Left lung (tissue), 10 donors: ENCODE measurements around the gene MYO18B. TPM values are rescaled to one million over a fixed set of nuclear protein-coding genes. Genes with fewer than 3 reads are reported as not detected.

Experiments used
- ATAC-seq: fragments of 200-7000 bp; cut with Tn5 transposase; one replicate; pipeline ENCODE4 v1.9.1; 2020; ENCODE audit warnings: moderate library complexity
- DNase-seq, 4 donors: peaks; one replicate each; pipeline ENCODE4 v3.0.0-alpha.2; 2013 to 2020
- H3K27ac ChIP-seq, 2 donors: fragments of 200-600 bp; sonication (generic) in 1 of 2; one replicate each; pipeline versions ENCODE4 v1.5.0 to v1.8.0; 2020 to 2021
- H3K27me3 ChIP-seq, 2 donors: fragments of 200-600 bp; sonication (generic) in 1 of 2; one replicate each; pipeline versions ENCODE4 v1.5.0 to v1.8.0; 2020 to 2021
- H3K36me3 ChIP-seq, 2 donors: fragments of 200-600 bp; sonication (generic) in 1 of 2; one replicate each; pipeline versions ENCODE4 v1.5.0 to v1.8.0; 2020 to 2021
- H3K4me1 ChIP-seq, 2 donors: fragments of 200-600 bp; one replicate each; pipeline ENCODE4 v1.8.0; 2021
- H3K4me3 ChIP-seq, 2 donors: fragments of 200-600 bp; sonication (generic) in 1 of 2; one replicate each; pipeline versions ENCODE4 v1.5.0 to v1.8.0; 2020 to 2021; ENCODE audit warnings: mild to moderate bottlenecking in 1 of 2
- H3K9me3 ChIP-seq, 2 donors: fragments of 200-600 bp; sonication (generic) in 1 of 2; one replicate each; pipeline versions ENCODE4 v1.5.0 to v1.8.0; 2020 to 2021
- intact Hi-C, 2 donors: fragments of 100-400 bp; cut with DNase I; formaldehyde crosslinking; loops; one replicate each; pipeline versions ENCODE4 v1.11.2 to v1.14.2; 2022
- polyA plus RNA-seq, 6 donors: library from polyadenylated mRNA; unstranded; fragments of 120-200 nt; gene quantifications; one replicate each; pipeline ENCODE4 v1.2.1, GENCODE V29; 2013; ENCODE audit not compliant: insufficient read length in 6 of 6
- total RNA-seq, 2 donors: library from RNA; stranded (reverse); fragmentation: NEBNext Ultra II Directional; extraction: Animal tissue kit (Norgen Biotek cat#: 25700); gene quantifications; one replicate each; pipeline ENCODE4 v1.2.1, GENCODE V29; 2021
- TF ChIP-seq, protein P1 (sequence below), 2 donors: fragments of 200-600 bp; sonication (generic) in 1 of 2; IDR thresholded peaks; one replicate each; pipeline versions ENCODE4 v1.5.0 to v1.8.0; 2021; ENCODE audit warnings: antibody characterized with exemption in 2 of 2
- donor health status: DM: no; HTN: yes; CAD: no.
- donor health status: DM: no; HTN: no; CAD: no.

MYO18B gene
- total and polyA plus RNA-seq, 8 donors, result 0.06 to 0.37 (median 0.15) TPM

DNA sequence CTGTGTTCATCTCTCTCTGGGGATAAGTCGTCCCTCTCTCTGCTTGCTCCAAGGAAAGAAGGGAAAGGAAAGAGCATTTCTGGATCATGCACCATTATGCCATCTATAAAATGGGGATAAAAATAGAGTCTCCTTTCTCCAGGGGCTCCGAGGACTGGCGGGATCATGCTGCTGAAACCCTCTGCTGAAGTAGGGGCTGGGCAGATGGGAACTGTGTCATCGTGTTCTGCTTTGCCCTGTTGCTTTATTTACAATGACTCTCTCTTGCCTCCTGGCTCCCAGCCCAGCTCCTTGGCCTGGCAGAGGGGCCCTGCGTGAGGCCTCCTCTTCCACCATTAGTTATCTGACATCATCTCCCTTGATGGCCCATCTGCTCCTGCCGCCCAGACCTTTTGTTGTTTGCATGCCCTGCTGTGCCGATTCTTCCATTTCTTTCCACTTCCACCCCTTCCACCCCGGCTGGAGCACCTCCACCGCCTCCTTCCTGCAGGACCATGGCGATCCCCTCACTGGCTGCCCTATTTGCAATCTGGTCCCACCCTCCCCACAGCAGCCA lies 200.9 kb downstream of the MYO18B start:
- ATAC-seq (no peak), DNase-seq (peak in 1 of 4 donors; percentile 6)
- Histone ChIP-seq H3K27me3 (peaks cover 0 to 41% of the 10 kb centered on the region in 2 donors), H3K4me1 (no peaks in the 10 kb centered on the region), H3K36me3 (no peaks in the 10 kb centered on the region), H3K9me3 (no peaks in the 10 kb centered on the region), H3K27ac (no peak overlapping the region), H3K4me3 (no peak overlapping the region)
- TF ChIP-seq, protein P1, sequence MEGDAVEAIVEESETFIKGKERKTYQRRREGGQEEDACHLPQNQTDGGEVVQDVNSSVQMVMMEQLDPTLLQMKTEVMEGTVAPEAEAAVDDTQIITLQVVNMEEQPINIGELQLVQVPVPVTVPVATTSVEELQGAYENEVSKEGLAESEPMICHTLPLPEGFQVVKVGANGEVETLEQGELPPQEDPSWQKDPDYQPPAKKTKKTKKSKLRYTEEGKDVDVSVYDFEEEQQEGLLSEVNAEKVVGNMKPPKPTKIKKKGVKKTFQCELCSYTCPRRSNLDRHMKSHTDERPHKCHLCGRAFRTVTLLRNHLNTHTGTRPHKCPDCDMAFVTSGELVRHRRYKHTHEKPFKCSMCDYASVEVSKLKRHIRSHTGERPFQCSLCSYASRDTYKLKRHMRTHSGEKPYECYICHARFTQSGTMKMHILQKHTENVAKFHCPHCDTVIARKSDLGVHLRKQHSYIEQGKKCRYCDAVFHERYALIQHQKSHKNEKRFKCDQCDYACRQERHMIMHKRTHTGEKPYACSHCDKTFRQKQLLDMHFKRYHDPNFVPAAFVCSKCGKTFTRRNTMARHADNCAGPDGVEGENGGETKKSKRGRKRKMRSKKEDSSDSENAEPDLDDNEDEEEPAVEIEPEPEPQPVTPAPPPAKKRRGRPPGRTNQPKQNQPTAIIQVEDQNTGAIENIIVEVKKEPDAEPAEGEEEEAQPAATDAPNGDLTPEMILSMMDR (IDR thresholded peaks at IDR 0.05), result no peak
- intact Hi-C loops, result no loop called here

DNA sequence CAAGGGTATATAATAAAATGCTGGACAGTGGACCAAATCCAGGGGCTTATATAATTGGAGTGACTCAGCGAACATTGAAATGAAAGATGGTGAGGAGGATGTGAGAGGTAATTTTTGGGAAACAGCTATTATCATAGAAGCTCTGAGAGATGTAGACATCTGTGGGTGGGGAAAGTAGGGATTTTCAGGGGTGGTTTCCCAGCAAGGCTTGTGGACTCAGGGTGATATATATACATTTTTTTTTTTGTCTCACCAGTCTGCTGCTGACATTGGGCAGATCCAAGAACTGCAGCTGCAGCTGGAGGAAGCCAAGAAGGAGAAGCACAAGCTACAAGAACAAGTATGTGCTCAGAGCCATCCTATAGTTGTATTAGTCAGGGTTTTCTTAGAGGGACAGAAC lies 208.1 kb downstream of the MYO18B start:
- no peak for ATAC-seq
- DNase-seq, result no peak
- Histone ChIP-seq H3K27ac (no peak overlapping the region), H3K9me3 (no peaks in the 10 kb centered on the region), H3K36me3 (no peaks in the 10 kb centered on the region), H3K4me3 (no peak overlapping the region), H3K27me3 (peaks cover 0 to 28% of the 10 kb centered on the region in 2 donors), H3K4me1 (no peaks in the 10 kb centered on the region)
- intact Hi-C loops, result no loop called here
- TF ChIP-seq, protein P1 (IDR thresholded peaks at IDR 0.05), result no peak

DNA sequence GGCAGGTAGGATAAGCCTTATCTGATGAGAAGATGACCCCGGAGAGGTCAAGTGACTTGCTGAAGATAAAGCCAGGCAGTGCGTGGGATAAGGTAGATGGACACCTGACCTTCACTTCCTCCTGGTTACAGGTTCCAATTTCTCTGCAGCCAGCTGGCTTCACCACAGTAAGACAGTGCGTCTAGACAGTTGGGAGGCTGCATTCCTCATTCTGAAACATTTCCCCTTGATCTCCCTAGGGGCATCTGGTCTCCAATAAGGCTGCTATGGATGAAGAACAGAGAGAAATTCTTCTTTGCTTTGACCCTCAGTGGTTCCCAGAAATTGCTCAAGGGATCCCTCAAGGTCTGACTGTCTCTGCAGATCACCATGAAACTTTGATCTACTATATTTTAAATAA lies 211.3 kb downstream of the MYO18B start:
- TF ChIP-seq, protein P1 (IDR thresholded peaks at IDR 0.05), result no peak
- ATAC-seq, result no peak
- intact Hi-C loops, result no loop called here
- Histone ChIP-seq H3K27me3 (peaks cover 0 to 30% of the 10 kb centered on the region in 2 donors), H3K36me3 (no peaks in the 10 kb centered on the region), H3K4me3 (no peak overlapping the region), H3K27ac (no peak overlapping the region), H3K4me1 (no peaks in the 10 kb centered on the region), H3K9me3 (no peaks in the 10 kb centered on the region)
- DNase-seq, result no peak

DNA sequence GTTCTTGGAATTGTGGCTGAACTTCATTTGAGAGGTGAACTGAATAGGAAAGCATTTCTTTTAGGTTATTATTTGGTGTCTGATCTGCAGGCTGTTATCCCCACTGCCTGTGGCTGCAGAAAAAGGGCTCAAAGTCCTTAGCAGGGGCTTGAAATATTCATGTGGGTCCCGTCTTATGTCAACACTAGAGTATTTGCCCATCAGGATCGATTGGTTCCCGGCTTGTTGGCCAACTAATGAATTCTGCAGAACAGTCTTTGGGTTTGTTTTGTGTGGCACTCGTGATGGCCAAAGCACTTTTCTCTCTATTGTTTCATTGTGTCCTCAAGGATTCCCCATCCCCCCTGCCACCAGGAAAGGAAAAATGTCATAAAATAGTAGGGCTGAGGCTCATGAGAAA lies 211.9 kb downstream of the MYO18B start:
- intact Hi-C loops, result no loop called here
- DNase-seq (no peak), ATAC-seq (no peak)
- Histone ChIP-seq H3K4me3 (no peak overlapping the region), H3K9me3 (no peaks in the 10 kb centered on the region), H3K36me3 (no peaks in the 10 kb centered on the region), H3K27ac (no peak overlapping the region), H3K4me1 (no peaks in the 10 kb centered on the region), H3K27me3 (peaks cover 0 to 28% of the 10 kb centered on the region in 2 donors)
- TF ChIP-seq, protein P1 (IDR thresholded peaks at IDR 0.05), result no peak

DNA sequence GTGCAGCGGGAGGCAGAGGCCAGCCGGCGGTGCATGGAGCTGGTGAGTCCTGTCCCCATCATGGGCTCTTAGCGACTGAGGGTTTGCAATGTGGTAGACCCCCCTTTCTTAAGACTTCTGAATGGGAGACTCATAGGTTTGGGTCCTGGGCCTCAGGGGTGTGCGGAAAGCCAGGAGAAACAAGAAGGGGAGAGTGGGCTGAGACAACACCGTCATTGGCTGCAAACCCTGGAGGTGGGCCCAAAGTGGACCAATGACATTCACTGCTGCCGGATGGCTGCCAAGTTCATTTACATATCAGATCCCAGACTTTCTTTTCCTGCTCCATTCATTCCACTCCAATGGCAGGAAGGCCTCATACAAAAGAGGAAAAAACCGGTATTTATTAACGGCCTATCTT lies 213.3 kb downstream of the MYO18B start:
- DNase-seq (no peak), ATAC-seq (no peak)
- H3K4me3 ChIP-seq, result no peak overlapping the region
- no peaks in the 10 kb centered on the region for H3K36me3 ChIP-seq
- H3K27ac ChIP-seq, result no peak overlapping the region
- H3K27me3 ChIP-seq, result peaks cover 0 to 18% of the 10 kb centered on the region in 2 donors
- intact Hi-C loops, result no loop called here
- no peaks in the 10 kb centered on the region for H3K4me1 ChIP-seq
- H3K9me3 ChIP-seq, result no peaks in the 10 kb centered on the region
- TF ChIP-seq, protein P1 (IDR thresholded peaks at IDR 0.05), result no peak
